GM19025 (cell line): ENCODE measurements around the gene CAPN8.
A peak's percentile ranks its signal among the peaks of the same experiment; 100 is the strongest.
"Not testable (repeated sequence)": the region's sequence is repeated elsewhere in the genome, so short reads cannot be mapped to it uniquely, and the experiment has no call there.

Experiments used
- ATAC-seq: cut with Tn5 transposase; IDR thresholded peaks from one replicate; pipeline ENCODE4 v1.9.1; 2021; ENCODE audit warnings: mild to moderate bottlenecking, low read depth, moderate library complexity; ENCODE audit not compliant: unreplicated experiment

The CAPN8 gene

DNA sequence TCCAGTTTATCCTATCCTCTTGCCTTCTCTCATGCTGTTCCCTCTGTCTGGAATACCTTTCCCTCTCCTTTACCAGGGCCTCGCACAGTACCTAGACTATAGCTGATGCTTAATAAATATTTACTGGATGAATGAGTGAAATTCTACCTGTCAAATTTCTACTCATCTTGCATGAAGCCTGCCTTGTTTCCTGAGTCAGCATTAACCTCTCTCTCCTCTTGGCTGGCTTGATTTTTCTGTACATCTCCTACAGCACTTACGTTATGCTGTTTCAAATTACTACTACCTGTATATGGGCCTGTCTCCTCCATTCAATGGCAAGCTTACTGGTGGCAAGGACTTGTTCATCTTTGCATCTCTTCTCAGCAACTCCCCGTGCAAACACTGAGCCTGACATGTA lies 130.8 kb downstream of the CAPN8 start:
- ATAC-seq, result no peak

DNA sequence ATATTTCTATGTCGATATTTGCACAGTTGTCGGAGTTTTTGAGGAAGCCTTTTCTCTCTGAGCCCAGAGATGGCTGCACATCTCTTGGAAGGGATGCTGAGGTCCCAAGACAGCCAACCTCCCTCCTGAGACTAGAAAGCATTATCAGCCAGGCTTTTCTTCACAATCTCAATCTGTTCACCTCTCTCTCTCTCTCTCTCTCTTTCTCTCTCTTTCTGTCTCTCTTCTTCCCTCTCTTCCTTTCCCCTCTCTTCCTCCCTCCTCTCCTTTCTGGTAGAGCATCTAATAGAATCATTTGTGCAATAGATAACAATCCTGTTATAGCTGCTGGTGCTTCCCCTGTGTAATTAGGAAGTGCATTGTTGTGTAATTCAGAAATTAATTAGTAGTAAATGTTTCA lies 131.8 kb downstream of the CAPN8 start:
- ATAC-seq, result no peak

DNA sequence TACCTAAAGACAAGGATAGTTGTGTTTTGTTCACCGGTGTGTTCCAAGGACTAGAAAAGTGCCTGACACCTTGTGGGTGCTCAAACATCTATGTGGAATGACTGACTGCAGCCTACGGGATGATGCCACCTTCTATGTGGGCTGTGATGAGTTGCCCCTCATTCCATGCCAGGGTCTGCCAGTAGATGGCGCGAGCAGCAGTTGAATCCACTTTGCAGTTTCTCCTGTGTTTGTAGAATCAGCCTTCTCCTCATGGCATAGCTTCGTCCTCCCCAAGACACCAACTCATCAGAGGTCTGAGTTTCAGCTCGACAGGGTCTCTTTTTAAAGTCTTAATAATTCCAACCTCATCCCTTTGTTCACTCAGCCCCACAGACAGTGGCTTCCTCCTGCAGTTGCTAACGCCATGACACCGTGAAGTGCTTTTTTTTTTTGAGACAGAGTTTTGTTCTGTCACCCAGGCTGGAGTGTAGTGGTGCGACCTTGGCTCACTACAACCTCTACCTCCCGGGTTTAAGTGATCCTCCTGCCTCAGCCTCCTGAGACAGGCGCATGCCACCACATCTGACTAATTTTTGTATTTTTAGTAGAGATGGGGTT lies 133.7 kb downstream of the CAPN8 start:
- no peak for ATAC-seq

DNA sequence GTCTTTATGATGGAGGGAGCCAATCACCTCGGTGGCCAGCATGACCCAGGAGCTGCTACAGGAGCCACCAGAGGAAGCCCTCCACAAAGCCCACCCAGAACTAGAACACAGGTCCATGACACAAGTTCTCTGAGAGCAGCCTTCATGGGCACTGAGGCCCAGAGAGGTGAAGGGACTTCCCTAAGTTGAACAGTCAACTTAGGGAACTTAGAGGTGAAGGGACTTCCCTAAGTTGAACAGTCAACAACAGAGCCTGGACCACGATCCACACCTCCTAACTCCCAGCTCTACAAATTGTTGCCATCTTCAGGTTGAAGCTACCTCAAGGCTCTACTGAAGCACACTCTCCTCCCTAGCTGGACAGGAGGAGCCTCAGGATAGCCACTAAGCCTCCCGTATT lies 139.5 kb downstream of the CAPN8 start:
- ATAC-seq, result peak; percentile 63

DNA sequence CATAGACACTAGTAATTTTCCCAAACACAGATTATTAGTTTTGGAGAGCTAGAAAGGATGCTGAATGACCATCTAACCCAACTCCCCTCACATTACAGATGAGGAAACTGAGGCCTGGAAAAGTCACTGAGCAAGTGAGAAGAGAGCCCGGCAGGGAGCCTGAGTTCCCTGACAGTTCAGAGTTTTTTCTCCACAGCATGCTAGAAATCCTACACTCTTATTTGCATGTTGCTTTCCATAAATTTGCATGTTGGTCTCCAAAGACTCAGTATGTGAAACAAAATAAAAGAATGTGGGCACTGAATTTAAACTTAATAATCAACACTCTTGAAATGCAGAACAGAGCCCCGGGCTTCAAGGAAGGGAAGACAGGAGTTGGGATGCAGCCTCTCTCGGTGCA lies 140.0 kb downstream of the CAPN8 start:
- no peak for ATAC-seq

DNA sequence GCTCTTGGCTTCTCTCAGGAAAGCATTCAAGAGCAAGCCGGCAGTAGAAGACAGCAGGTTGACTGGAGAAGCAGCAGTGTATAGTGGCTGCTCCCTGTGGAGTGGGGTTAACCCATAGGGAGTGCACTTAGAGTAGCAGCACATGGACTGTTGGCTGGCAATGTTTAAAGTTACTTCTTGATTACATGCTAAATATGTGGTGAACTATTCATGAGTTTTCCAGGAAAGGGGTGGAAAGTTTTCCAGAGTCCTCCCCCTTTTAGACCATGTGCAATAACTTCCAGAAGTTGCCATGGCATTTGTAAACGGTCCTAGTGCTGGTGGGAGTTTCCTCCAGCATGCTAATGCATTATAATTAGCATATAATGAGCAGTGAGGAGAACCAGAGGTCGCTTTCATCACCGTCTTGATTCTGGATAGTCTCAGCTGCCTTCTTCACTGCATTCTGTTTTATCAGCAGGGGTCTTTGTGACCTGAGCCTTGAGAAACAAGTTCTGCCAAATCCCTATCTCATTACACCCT lies 140.5 kb downstream of the CAPN8 start:
- ATAC-seq, result no peak

DNA sequence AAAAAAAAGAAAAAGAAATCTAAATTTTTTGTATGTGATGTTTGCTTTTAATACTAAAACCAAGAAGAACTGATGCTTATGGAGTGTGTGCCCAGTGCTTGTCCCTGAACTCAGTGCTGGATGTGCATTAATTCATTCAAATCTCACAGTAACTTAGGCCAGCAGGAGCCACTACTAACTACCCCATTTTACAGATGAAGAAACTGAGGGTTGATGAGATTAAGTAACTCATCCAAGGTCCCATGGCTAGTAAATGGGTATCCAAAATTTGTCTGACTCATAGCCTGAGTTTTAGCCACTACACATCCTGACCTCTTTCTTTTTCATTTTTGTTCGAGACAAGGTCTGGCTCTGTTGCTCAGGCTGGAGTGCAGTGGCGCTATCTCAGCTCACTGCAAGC lies 144.4 kb downstream of the CAPN8 start:
- ATAC-seq, result no peak

DNA sequence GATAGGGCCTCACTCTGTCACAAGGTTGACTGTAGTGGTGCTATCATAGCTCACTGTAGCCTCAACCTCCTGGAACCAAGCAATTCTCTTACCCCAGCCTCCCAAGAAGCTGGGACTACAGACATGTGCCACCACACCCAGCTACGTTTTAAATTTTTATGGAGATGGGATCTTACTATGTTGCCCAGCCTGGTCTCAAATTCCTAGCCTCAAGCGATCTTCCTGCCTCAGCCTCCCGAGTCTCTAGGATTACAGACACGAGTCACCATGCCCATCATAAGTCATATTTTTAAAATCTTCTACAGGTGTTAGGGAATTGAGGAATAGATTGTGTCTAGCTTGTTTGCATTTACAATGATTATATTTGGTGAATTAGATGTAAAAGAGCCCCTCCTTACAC lies 145.3 kb downstream of the CAPN8 start:
- no peak for ATAC-seq

DNA sequence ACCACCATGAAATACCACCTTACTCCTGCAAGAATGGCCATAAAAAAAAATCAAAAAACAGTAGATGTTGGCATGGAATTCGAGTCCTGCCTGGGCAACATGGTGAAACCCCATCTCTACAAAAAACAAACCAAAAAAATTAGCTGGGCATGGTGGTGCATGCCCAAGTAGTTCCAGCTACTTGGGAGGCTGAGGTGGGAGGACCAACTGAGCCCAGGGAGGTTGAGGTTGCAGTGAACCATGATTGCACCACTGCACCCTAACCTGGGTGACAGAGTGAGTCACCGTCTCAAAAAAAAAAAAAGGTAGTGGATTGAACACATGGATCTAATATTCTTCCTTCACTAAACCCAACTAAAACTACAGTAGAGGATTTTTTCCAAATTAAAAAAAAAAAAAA lies 146.4 kb downstream of the CAPN8 start:
- ATAC-seq, result no peak

DNA sequence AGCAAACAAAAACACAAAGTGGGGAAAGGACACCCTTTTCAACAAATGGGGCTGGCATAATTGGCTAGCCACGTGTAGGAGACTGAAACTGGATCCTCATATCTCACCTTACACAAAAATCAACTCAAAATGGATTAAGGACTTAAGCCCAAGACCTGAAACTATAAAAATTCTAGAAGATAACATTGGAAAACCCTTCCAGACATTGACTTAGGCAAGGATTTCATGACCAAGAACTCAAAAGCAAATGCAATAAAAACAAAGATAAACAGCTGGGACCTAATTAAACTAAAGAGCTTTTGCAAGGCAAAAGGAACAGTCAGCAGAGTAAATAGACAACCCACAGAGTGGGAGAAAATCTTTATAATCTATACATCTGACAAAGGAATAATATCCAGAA lies 146.9 kb downstream of the CAPN8 start:
- ATAC-seq, result not testable (repeated sequence)

DNA sequence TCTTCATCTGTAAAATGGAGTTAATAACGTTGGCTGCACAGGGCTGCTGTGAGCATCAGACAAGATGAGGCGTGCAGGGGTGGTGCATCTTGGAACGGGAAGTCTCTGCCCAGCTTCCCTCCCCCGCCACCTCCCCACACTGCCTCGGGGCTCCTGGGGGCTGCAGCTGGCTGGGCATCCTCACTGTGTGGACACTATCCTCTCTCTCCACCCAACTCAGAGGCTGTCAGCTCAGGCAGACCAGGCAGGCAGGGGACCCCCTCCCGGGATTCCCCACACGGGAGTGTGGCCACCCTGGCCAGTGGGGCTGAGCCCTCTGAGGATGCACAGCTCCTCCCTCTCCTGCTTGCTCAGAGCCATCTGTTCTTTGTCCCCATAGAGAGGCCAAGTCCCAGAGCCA lies 149.6 kb downstream of the CAPN8 start:
- no peak for ATAC-seq

DNA sequence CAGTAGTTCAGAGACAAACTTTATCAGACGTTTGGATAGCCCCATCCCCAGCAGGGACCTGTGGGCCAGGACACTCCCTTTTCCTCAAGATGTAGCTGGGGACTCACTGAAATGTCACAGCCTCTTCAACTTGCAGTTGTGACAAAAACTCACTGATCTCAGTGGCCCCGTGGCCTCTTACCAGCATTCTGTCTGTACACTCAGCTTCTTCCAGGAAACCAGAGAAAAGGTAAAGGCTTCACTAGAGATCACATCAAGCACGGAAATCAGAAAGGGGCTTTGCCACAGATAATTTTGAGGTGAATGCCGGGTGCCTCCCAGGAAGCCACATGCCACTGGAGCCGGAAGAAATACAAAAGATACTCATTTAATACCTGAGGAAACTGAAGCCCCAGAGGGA lies 150.1 kb downstream of the CAPN8 start:
- ATAC-seq, result no peak

DNA sequence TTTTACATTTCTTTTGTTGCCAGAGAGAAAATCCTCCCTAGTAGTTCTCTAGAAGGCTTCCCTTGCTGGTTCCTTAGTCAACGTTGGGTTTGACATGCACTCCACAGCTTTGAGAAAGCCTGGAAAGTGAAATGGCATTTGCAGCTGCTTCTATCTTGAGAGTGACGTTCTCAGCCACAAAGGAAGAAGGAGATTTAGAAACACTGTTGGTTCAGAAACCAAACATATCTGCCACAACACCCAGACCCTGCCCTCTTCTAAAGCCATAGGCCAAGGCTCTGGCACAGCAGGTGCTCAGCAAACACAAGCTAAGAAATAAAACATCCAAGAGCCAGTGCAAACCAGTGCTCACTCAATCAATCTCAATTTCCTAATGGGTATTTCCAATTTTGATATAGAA lies 150.9 kb downstream of the CAPN8 start:
- no peak for ATAC-seq

DNA sequence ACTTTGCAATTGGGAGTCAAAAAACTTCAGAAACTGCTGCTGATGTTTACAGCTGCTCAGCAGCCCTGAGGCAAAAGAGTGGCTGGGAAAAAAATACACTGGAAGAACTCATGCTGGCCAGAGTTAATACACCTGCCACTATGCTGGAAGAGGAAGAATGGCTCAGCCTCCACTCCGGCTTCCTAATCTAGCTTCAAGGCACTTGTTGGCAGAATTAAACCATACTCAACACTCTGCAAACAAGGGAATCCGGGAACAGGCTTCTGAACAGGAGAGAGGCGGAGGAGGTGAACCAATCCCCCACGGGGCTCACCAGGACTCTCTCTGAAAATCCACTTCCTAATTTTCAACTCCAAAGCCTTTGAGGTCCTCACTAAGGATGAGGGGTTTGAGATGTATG lies 152.2 kb downstream of the CAPN8 start:
- no peak for ATAC-seq

DNA sequence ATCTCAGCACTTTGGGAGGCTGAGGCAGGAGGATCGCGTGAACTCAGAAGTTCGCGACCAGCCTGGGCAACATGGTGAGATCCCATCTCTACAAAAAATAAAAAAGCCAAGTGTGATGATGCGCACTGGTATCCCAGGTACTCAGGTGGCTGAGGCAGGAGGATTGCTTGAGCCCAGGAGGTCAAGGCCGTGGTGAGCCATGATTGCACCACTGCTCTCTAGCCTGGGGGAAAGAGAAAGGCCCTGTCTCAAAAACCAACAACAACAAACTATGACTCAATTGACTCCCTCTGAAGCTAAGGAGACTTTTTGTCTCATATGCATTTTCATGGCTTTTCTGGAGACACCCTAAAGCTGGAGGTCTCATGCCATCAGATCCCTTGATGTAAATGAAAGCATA lies 153.4 kb downstream of the CAPN8 start:
- ATAC-seq, result no peak

DNA sequence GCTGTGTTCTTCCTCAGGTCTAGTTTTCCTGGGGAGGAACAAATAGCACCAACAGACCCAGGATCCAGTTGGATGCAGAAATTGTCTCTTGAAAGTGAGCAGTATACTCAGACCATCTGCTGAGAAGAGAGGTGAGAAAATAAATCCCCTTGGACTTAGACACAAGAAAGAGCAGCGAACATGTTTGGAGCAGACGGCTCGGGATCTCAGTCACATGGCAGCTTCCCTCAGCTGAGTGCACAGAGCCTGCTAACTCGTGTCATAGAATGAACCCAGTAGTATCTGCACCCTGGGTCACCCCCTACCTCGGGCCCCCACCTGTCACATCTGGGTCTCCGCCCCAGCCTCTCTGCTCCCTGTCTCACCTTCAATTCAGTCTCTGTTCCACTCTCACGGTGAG lies 156.7 kb downstream of the CAPN8 start:
- no peak for ATAC-seq

DNA sequence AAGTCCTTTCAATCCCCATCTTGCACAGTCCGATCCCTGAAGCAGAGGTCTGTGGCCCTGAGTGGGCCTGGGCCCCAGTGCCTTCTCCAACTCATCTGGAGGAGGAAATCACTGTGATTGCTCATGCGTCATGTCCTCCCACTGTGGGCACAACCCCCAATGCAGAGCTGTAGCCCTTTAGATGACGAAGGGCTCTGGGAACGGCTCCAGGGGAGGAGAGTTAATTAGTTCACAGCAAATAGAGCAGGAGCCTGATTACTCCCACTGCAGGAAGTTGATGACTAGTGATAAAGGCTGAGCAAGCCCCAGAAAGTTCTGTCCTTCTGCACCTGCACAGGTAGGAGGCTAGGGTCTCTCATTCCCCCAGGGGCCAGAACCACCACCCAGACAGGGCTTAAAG lies 160.8 kb downstream of the CAPN8 start:
- no peak for ATAC-seq

DNA sequence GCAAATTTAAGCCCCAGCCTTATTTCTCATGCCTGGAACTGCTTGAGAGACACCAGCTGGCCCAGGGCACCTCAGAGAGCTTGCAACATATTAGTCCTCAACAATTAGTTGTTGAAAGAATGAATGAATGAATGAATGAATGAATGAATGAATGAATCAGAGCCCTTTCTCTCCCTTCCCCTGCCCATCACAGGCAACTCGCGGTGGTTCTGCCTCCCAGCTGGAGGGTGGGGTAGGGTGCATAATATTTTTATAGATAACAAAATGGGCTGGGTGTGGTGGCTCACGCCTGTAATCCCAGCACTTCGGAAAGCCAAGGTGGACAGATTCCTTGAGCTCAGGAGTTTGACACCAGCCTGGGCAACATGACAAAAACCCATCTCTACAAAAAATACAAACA lies 162.2 kb downstream of the CAPN8 start:
- ATAC-seq, result no peak

DNA sequence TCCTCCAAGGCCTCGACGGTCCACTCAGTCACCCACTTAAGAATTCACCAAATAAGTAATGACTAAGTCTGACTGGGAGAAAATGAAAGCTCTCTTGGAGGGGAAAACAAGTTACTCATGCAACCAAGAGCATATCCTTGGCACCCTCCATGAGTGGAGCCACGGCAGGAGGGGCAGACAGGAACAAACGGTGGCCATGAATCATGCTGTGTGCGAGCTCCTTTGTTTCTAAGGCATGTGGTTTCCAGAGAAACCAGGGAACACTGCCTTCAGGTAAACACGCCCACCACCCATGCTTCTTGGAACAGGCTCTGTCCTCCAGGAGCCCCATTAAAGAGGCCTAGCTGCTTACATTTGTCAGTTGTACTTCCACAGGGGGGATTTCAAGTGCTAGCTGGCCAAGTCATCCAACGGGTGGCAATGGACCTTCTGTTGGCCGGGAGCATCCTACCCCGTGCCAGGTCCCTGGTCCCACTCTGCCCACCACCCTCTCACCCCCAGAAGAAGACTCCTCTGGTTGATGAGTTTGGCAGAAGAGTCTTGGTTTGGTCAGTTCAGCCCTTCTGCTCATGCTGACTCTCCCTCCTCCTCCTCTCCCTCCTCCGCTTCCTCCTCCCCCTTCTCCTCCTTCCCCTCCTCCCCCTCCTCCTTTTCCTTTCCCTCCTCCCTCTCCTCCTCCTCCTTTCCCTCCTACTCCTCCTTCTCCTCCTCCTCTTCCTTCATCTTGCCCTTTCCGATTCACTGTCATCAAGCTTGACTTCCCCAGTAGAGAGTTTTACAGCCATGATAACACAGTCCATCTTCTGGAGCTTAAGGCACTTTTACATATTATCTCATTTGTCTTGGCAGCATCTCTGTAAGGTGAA lies 164.7 kb downstream of the CAPN8 start:
- no peak for ATAC-seq

DNA sequence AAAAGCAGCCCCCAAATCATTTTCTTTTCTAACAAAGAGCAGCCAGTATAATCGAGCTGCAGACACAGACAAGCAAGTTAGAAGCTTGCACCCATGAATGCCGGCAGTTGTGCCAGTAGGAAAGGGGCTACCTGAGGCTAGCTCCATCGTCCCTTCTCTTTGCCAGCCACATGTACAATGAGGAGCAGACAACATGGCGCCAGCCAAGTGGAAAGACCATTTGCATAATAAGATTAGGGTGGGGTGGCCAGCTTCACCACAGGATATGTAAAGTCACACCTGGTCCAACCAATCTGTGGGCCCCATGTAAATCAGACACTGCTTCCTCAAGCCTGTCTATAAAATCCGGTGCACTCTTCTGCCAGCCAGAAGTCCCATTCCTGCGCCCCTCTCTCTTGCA lies 168.6 kb downstream of the CAPN8 start:
- no peak for ATAC-seq

DNA sequence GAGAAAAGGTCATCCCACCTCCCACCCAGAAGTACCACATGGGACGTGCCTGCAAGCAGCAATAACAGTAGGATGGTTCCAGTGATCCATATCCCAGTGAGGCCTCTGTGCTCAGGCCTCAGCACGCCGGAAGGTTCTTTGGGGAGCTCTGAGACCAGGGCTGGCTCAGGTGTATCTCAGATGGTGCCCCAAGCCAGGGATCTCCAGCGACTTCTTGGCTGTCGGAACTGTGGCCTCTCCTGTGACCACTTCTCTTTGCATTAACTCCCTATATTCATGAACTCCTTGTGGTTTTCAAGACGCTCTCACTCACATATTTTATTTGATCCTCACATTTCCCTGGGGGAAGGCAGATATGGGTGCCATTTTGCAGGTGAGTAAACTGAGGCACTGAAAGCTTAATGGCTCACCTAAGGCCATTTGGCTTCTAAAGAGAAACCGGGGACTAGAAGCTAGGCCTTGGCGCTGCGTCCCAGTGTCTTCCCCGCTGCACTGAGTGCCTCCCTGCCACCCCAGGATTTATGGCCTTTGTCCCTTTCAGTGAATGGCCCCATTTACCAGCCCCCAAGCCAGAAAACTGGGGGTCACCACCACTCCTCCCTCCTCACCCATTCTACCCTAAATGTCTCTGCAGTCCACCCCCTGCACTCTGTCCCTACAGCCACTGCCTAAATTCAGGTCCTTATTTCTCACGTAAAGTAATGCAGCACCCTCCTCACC lies 170.4 kb downstream of the CAPN8 start:
- no peak for ATAC-seq
